MM.1S (cell line): Measurements from ENCODE around the gene FOXK2.

Source experiments
- EZH2 ChIP-seq: fragments of 300-600 bp; sonication (generic); optimal IDR thresholded peaks from 2 replicates; pipeline ENCODE3; 2017; ENCODE audit warnings: low read depth, mild to moderate bottlenecking, antibody characterized with exemption, low read length, mixed read lengths
- TF ChIP-seq, protein P1 (sequence below): fragments of 300-600 bp; sonication (generic); IDR thresholded peaks from 2 replicates; pipeline ENCODE4 v1.5.1; 2016; ENCODE audit warnings: antibody characterized with exemption, low read length, mixed read lengths

DNA sequence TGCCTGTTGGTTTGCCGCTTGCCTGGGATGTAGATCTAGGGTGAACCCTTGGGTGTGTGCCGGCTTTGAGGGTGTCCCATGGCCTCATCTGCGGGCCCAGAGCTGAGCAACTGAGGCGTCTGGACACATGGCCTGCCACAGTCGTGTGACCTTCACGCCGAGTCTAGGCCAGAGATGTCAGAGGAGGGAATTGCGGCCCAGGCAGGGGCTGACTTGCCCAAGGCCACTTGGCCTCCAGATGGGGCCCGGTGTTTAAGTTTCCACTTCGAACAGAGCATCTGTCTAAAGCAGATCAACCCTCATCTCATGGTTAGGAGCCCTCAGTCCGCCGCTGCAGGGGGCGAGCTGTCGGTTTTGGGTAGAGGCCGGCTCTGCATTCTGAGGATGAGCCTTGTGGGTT, 28.0 kb upstream of the FOXK2 start:
- TF ChIP-seq, protein P1, sequence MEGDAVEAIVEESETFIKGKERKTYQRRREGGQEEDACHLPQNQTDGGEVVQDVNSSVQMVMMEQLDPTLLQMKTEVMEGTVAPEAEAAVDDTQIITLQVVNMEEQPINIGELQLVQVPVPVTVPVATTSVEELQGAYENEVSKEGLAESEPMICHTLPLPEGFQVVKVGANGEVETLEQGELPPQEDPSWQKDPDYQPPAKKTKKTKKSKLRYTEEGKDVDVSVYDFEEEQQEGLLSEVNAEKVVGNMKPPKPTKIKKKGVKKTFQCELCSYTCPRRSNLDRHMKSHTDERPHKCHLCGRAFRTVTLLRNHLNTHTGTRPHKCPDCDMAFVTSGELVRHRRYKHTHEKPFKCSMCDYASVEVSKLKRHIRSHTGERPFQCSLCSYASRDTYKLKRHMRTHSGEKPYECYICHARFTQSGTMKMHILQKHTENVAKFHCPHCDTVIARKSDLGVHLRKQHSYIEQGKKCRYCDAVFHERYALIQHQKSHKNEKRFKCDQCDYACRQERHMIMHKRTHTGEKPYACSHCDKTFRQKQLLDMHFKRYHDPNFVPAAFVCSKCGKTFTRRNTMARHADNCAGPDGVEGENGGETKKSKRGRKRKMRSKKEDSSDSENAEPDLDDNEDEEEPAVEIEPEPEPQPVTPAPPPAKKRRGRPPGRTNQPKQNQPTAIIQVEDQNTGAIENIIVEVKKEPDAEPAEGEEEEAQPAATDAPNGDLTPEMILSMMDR = no peak
- no peak for TF ChIP-seq EZH2
